K562 (cell line): ENCODE results near the gene DLAT. TPM values are rescaled to one million over a fixed set of nuclear protein-coding genes. Genes with fewer than 3 reads are reported as not detected.
A peak's percentile ranks its signal among the peaks of the same experiment; 100 is the strongest.

Experiments
- CBX1 ChIP-seq: sonication (generic); IDR thresholded peaks from 2 replicates; pipeline ENCODE4 v1.6.1; 2016; ENCODE audit warnings: antibody characterized with exemption, low read depth, mild to moderate bottlenecking
- E2F6 ChIP-seq, 2 experiments: IDR thresholded peaks; 2 replicates each; pipeline ENCODE4 v1.6.1; 2011; ENCODE audit warnings: borderline replicate concordance in 1 of 2, control low read depth in 1 of 2, low read depth in 1 of 2, low read length in 1 of 2, mild to moderate bottlenecking in 1 of 2, mixed read lengths in 1 of 2, moderate library complexity in 1 of 2; ENCODE audit not compliant: insufficient read depth in 1 of 2, insufficient read length in 1 of 2, poor library complexity in 1 of 2, severe bottlenecking in 1 of 2; ENCODE audit errors: extremely low read depth in 1 of 2
- ELF4 ChIP-seq: fragments of 450-650 bp; formaldehyde crosslinking; IDR thresholded peaks from 2 replicates; pipeline ENCODE4 v1.4.0; 2022; ENCODE audit warnings: missing genetic modification characterization
- FOS ChIP-seq: IDR thresholded peaks from 3 replicates; pipeline ENCODE4 v1.6.1; 2011; ENCODE audit not compliant: insufficient read length; ENCODE audit errors: extremely low read depth
- FOSL1 ChIP-seq: fragments of 200-800 bp; sonication (Bioruptor generic); conservative IDR thresholded peaks from 2 replicates; pipeline ENCODE4 v1.6.1; 2016; ENCODE audit warnings: missing genetic modification characterization, missing compliant biosample characterization
- JUN ChIP-seq, 2 experiments: sonication (generic) in 1 of 2; formaldehyde crosslinking in 1 of 2; IDR thresholded peaks; 2 replicates each; pipeline versions ENCODE4 v1.6.1 to v1.8.0; 2012 to 2022; ENCODE audit warnings: borderline replicate concordance in 2 of 2, mild to moderate bottlenecking in 2 of 2, improper control_type of control experiment in 1 of 2, low read depth in 1 of 2, low read length in 1 of 2, missing genetic modification reagents in 1 of 2
- NBN ChIP-seq: fragments of 450-650 bp; IDR thresholded peaks from 2 replicates; pipeline ENCODE4 v1.6.1; 2016; ENCODE audit warnings: low read depth, mild to moderate bottlenecking
- NFE2 ChIP-seq: IDR thresholded peaks from 2 replicates; pipeline ENCODE4 v1.6.1; 2014; ENCODE audit warnings: antibody characterized with exemption, low read depth
- SRSF9 ChIP-seq: fragments of 200-400 bp; formaldehyde crosslinking; IDR thresholded peaks from 2 replicates; pipeline ENCODE4 v1.6.1; 2017; ENCODE audit warnings: low read depth, low read length, borderline replicate concordance
- TEAD4 ChIP-seq, 2 experiments: sonication (generic) in 1 of 2; formaldehyde crosslinking in 1 of 2; IDR thresholded peaks; 2 replicates each; pipeline versions ENCODE4 v1.6.1 to v1.8.0; 2012 to 2022; ENCODE audit warnings: borderline replicate concordance in 1 of 2, inconsistent platforms in 1 of 2, low read length in 1 of 2, mild to moderate bottlenecking in 1 of 2, missing genetic modification reagents in 1 of 2
- ZNF316 ChIP-seq: fragments of 450-650 bp; IDR thresholded peaks from 2 replicates; pipeline ENCODE4 v1.6.1; 2016
- ZNF586 ChIP-seq: fragments of 450-650 bp; formaldehyde crosslinking; conservative IDR thresholded peaks from 2 replicates; pipeline ENCODE4 v1.4.0; 2020; ENCODE audit warnings: mild to moderate bottlenecking, moderate library complexity
- ZNF589 ChIP-seq: fragments of 200-800 bp; sonication (Bioruptor generic); IDR thresholded peaks from 2 replicates; pipeline ENCODE4 v1.6.1; 2016; ENCODE audit warnings: low read depth, missing genetic modification characterization, missing compliant biosample characterization
- polyA plus RNA-seq, 8 experiments: library from polyadenylated mRNA; depleted of rRNA in 4 of 8; stranded (reverse) in 5 of 8; unstranded in 3 of 8; fragments of >200 nt; fragmentation: Nextera tagmentation in 2 of 8; fragmentation: Illumina TruSeq in 1 of 8; extraction: Ambion mirVana in 2 of 8; extraction: Trizol in 1 of 8; gene quantifications; 2 replicates each; pipeline versions ENCODE4 v1.2.1 to v1.2.3, GENCODE V29; 2011 to 2014; ENCODE audit warnings: inconsistent platforms in 1 of 8, missing spikeins in 1 of 8
- total RNA-seq, 7 experiments: library from RNA; depleted of rRNA in 6 of 7; stranded (reverse); fragments of >200 nt in 6 of 7; fragmentation: Illumina TruSeq in 2 of 7; extraction: Trizol in 2 of 7; gene quantifications; 2 replicates each; pipeline versions ENCODE4 v1.2.1 to v1.2.3, GENCODE V29; 2011 to 2021; ENCODE audit warnings: low replicate concordance in 1 of 7
- TF ChIP-seq, protein P1 (sequence below), 2 experiments: IDR thresholded peaks; 2 replicates each; pipeline ENCODE4 v1.6.1; 2012; ENCODE audit warnings: improper control_type of control experiment in 2 of 2, low read depth in 2 of 2, low read length in 2 of 2, borderline replicate concordance in 1 of 2
- TF ChIP-seq, protein P2 (sequence below): sonication (generic); formaldehyde crosslinking; IDR thresholded peaks from 2 replicates; pipeline ENCODE4 v1.8.0; 2023; ENCODE audit warnings: mild to moderate bottlenecking, missing genetic modification reagents
- TF ChIP-seq, protein P3 (sequence below), 2 experiments: fragments of 450-650 bp in 1 of 2; sonication (generic) in 1 of 2; formaldehyde crosslinking in 1 of 2; IDR thresholded peaks in 1 of 2; conservative IDR thresholded peaks in 1 of 2; 2 replicates each; pipeline versions ENCODE4 v1.6.1 to v1.8.1; 2016 to 2023; ENCODE audit warnings: mild to moderate bottlenecking in 2 of 2, moderate library complexity in 2 of 2, inconsistent platforms in 1 of 2, missing genetic modification reagents in 1 of 2
- TF ChIP-seq, protein P4 (sequence below): IDR thresholded peaks from 2 replicates; pipeline ENCODE4 v1.6.1; 2012; ENCODE audit warnings: low read depth, low read length, improper control_type of control experiment, borderline replicate concordance

The DLAT gene
- total and polyA plus RNA-seq, 9 of the 15 experiments (the other 6 are each of a cell fraction or from before 2014, with no cell fraction given) = 41.7 to 152 (median 105) TPM

DNA sequence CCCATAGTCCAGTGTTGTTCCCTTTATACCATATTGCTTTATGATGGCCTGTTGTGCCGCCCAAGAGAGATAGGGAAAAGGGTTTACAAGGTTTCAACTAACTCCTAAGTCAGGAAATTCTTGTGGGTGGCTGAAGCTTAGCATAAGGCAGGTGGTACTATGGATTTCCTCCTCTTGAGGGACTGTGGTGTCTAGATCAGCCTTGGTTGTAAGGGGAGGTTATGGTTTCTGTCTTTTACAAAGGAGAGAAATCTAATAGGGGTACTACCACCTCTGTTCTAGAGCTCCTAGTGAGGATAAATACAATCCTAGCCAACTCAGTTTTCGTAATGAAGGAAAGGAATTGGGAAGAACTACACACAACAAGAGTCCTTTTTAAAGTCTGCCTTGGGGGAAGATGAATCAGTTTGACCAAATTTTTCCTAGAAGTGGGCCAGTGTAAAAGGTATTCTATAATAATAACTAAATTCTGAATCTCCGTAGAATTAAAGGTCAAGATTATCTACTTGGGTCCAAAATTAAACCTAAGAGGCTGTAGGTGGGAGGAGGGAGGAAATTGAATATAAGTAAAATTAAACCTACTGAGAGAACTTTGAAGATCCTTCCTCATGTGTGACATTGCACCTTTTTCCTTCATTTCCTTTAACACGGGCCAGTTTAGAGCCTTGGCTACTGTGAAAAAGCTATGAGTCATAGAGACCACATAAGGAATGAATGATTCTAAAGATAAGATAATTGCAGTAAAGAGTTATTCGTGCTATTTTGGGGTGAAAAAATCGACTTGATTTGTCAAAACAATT is 17.2 kb downstream of the DLAT start (continued):
- TF ChIP-seq, protein P1, sequence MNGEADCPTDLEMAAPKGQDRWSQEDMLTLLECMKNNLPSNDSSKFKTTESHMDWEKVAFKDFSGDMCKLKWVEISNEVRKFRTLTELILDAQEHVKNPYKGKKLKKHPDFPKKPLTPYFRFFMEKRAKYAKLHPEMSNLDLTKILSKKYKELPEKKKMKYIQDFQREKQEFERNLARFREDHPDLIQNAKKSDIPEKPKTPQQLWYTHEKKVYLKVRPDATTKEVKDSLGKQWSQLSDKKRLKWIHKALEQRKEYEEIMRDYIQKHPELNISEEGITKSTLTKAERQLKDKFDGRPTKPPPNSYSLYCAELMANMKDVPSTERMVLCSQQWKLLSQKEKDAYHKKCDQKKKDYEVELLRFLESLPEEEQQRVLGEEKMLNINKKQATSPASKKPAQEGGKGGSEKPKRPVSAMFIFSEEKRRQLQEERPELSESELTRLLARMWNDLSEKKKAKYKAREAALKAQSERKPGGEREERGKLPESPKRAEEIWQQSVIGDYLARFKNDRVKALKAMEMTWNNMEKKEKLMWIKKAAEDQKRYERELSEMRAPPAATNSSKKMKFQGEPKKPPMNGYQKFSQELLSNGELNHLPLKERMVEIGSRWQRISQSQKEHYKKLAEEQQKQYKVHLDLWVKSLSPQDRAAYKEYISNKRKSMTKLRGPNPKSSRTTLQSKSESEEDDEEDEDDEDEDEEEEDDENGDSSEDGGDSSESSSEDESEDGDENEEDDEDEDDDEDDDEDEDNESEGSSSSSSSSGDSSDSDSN (IDR thresholded peaks at IDR 0.05; ENCODE audit: borderline replicate concordance in 1 of 2, low read depth in 2 of 2, low read length in 2 of 2) = no peak
- TF ChIP-seq NBN (peak; percentile 41; the same call in 1 of the 2 replicates), ZNF589 (CRISPR knock-in tag) (0 out of 2 replicates have a peak, but pooled peaks have one; percentile 34), SRSF9 (no peak), CBX1 (no peak), NFE2 (peak; percentile 82), ELF4 (CRISPR knock-in tag) (no peak), FOS (peak; percentile 59), FOSL1 (tag) (peak; percentile 98), E2F6 (IDR thresholded peaks at IDR 0.05; ENCODE audit: borderline replicate concordance in 1 of 2, extremely low read depth in 1 of 2, insufficient read depth in 1 of 2, insufficient read length in 1 of 2, low read depth in 1 of 2, low read length in 1 of 2, poor library complexity in 1 of 2, severe bottlenecking in 1 of 2) (no peak), JUN (IDR thresholded peaks at IDR 0.05; ENCODE audit: borderline replicate concordance, low read depth, low read length) (peak; percentile 95), JUN (CRISPR knock-in tag; IDR thresholded peaks at IDR 0.05; ENCODE audit: borderline replicate concordance) (no peak), TEAD4 (IDR thresholded peaks at IDR 0.05; ENCODE audit: low read length) (peak; percentile 64), TEAD4 (CRISPR knock-in tag; IDR thresholded peaks at IDR 0.05; ENCODE audit: borderline replicate concordance) (no peak), ZNF586 (CRISPR knock-in tag) (no peak), ZNF316 (peak; percentile 50; the same call in 1 of the 2 replicates)
- TF ChIP-seq, protein P2, sequence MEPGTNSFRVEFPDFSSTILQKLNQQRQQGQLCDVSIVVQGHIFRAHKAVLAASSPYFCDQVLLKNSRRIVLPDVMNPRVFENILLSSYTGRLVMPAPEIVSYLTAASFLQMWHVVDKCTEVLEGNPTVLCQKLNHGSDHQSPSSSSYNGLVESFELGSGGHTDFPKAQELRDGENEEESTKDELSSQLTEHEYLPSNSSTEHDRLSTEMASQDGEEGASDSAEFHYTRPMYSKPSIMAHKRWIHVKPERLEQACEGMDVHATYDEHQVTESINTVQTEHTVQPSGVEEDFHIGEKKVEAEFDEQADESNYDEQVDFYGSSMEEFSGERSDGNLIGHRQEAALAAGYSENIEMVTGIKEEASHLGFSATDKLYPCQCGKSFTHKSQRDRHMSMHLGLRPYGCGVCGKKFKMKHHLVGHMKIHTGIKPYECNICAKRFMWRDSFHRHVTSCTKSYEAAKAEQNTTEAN (CRISPR knock-in tag) = no peak
- TF ChIP-seq, protein P3, sequence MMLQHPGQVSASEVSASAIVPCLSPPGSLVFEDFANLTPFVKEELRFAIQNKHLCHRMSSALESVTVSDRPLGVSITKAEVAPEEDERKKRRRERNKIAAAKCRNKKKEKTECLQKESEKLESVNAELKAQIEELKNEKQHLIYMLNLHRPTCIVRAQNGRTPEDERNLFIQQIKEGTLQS (IDR thresholded peaks at IDR 0.05) = peak; percentile 93
- TF ChIP-seq, protein P3 (CRISPR knock-in tag; conservative IDR thresholded peaks at IDR 0.05) = no peak; the same call in 1 of the 2 replicates
- TF ChIP-seq, protein P4, sequence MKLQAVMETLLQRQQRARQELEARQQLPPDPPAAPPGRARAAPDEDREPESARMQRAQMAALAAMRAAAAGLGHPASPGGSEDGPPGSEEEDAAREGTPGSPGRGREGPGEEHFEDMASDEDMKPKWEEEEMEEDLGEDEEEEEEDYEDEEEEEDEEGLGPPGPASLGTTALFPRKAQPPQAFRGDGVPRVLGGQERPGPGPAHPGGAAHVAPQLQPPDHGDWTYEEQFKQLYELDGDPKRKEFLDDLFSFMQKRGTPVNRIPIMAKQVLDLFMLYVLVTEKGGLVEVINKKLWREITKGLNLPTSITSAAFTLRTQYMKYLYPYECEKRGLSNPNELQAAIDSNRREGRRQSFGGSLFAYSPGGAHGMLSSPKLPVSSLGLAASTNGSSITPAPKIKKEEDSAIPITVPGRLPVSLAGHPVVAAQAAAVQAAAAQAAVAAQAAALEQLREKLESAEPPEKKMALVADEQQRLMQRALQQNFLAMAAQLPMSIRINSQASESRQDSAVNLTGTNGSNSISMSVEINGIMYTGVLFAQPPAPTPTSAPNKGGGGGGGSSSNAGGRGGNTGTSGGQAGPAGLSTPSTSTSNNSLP = peak; percentile 56; the same call in 1 of the 2 replicates
